ENCODE measurements around the gene ABCA7.

DNA sequence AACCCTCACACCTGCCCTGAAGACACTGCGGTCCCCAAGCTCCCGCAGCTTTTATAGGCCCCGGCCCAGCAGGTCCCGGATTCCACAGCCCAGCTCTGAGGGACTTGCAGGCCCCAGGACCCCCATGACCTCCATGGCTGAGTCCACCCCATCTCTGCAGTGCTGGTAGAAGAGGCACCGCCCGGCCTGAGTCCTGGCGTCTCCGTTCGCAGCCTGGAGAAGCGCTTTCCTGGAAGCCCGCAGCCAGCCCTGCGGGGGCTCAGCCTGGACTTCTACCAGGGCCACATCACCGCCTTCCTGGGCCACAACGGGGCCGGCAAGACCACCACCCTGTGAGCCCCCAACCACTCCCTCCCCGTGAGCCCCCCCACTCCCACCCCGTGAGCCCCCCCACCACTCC is 9.2 kb downstream of the ABCA7 start:
- TF ChIP-seq, protein P1, sequence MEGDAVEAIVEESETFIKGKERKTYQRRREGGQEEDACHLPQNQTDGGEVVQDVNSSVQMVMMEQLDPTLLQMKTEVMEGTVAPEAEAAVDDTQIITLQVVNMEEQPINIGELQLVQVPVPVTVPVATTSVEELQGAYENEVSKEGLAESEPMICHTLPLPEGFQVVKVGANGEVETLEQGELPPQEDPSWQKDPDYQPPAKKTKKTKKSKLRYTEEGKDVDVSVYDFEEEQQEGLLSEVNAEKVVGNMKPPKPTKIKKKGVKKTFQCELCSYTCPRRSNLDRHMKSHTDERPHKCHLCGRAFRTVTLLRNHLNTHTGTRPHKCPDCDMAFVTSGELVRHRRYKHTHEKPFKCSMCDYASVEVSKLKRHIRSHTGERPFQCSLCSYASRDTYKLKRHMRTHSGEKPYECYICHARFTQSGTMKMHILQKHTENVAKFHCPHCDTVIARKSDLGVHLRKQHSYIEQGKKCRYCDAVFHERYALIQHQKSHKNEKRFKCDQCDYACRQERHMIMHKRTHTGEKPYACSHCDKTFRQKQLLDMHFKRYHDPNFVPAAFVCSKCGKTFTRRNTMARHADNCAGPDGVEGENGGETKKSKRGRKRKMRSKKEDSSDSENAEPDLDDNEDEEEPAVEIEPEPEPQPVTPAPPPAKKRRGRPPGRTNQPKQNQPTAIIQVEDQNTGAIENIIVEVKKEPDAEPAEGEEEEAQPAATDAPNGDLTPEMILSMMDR (IDR thresholded peaks at IDR 0.05), result no peak
- TF ChIP-seq POLR2AphosphoS5 (IDR thresholded peaks at IDR 0.05) (no peak), POLR2A (IDR thresholded peaks at IDR 0.05) (no peak), EP300 (IDR thresholded peaks at IDR 0.05) (no peak)

Measured in sigmoid colon (tissue), 4 donors.